Panc1 (cell line): ENCODE data around the gene HMGN3.

Experiments
- POLR2AphosphoS5 ChIP-seq: IDR thresholded peaks from 2 replicates; pipeline ENCODE4 v1.6.1; 2012; ENCODE audit warnings: mild to moderate bottlenecking, low read depth, low read length, moderate library complexity
- SIN3A ChIP-seq: IDR thresholded peaks from 2 replicates; pipeline ENCODE4 v1.6.1; 2012; ENCODE audit warnings: low read depth, mild to moderate bottlenecking, low read length, moderate library complexity, borderline replicate concordance; ENCODE audit not compliant: insufficient read depth
- TF ChIP-seq, protein P1 (sequence below): fragments of 450-650 bp; IDR thresholded peaks from 2 replicates; pipeline ENCODE4 v1.5.1; 2017; ENCODE audit warnings: mild to moderate bottlenecking
- TF ChIP-seq, protein P2 (sequence below), 2 experiments: IDR thresholded peaks; 2 replicates each; pipeline ENCODE4 v1.6.1; 2011 to 2012; ENCODE audit warnings: low read depth in 2 of 2, control low read depth in 1 of 2, low read length in 1 of 2, mild to moderate bottlenecking in 1 of 2, moderate library complexity in 1 of 2; ENCODE audit not compliant: insufficient read depth in 1 of 2

GRCh38 chr6:79170431-79170830 lies 64.1 kb downstream of the HMGN3 start:
- TF ChIP-seq, protein P1, sequence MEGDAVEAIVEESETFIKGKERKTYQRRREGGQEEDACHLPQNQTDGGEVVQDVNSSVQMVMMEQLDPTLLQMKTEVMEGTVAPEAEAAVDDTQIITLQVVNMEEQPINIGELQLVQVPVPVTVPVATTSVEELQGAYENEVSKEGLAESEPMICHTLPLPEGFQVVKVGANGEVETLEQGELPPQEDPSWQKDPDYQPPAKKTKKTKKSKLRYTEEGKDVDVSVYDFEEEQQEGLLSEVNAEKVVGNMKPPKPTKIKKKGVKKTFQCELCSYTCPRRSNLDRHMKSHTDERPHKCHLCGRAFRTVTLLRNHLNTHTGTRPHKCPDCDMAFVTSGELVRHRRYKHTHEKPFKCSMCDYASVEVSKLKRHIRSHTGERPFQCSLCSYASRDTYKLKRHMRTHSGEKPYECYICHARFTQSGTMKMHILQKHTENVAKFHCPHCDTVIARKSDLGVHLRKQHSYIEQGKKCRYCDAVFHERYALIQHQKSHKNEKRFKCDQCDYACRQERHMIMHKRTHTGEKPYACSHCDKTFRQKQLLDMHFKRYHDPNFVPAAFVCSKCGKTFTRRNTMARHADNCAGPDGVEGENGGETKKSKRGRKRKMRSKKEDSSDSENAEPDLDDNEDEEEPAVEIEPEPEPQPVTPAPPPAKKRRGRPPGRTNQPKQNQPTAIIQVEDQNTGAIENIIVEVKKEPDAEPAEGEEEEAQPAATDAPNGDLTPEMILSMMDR, result no peak
- TF ChIP-seq, protein P2, sequence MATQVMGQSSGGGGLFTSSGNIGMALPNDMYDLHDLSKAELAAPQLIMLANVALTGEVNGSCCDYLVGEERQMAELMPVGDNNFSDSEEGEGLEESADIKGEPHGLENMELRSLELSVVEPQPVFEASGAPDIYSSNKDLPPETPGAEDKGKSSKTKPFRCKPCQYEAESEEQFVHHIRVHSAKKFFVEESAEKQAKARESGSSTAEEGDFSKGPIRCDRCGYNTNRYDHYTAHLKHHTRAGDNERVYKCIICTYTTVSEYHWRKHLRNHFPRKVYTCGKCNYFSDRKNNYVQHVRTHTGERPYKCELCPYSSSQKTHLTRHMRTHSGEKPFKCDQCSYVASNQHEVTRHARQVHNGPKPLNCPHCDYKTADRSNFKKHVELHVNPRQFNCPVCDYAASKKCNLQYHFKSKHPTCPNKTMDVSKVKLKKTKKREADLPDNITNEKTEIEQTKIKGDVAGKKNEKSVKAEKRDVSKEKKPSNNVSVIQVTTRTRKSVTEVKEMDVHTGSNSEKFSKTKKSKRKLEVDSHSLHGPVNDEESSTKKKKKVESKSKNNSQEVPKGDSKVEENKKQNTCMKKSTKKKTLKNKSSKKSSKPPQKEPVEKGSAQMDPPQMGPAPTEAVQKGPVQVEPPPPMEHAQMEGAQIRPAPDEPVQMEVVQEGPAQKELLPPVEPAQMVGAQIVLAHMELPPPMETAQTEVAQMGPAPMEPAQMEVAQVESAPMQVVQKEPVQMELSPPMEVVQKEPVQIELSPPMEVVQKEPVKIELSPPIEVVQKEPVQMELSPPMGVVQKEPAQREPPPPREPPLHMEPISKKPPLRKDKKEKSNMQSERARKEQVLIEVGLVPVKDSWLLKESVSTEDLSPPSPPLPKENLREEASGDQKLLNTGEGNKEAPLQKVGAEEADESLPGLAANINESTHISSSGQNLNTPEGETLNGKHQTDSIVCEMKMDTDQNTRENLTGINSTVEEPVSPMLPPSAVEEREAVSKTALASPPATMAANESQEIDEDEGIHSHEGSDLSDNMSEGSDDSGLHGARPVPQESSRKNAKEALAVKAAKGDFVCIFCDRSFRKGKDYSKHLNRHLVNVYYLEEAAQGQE (IDR thresholded peaks at IDR 0.05; ENCODE audit: insufficient read depth in 1 of 2, low read depth in 2 of 2, low read length in 1 of 2), result no peak
- TF ChIP-seq POLR2AphosphoS5 (no peak), SIN3A (no peak)
